ENCODE measurements around the gene CSF3. TPM values are rescaled to one million over a fixed set of nuclear protein-coding genes. Genes with fewer than 3 reads are reported as not detected.
A peak's percentile ranks its signal among the peaks of the same experiment; 100 is the strongest.

Gene CSF3
- total RNA-seq, 1 experiment from 2014 or later: not detected

- POLR2A ChIA-PET: no interaction called here
- peak overlapping the region; percentile 72; the same call in 1 of the 2 replicates for H3K27ac Mint-ChIP-seq
- CTCF ChIA-PET: interaction anchor here (1.0 to 5.0 kb wide), 12 partner anchors 10 to 95 kb away, joined by 3 to 128 read pairs (median 8); partner anchors contain the start of genes CSF3 and MED24
Measured at GRCh38 chr17:40028595-40028994, 13.4 kb downstream of the CSF3 start.

GRCh38 chr17:40031706-40032105, 16.5 kb downstream of the CSF3 start:
- Mint-ChIP-seq H3K27ac (no peak overlapping the region), H3K4me3 (no peak overlapping the region), H3K36me3 (peaks cover 34% of the 10 kb centered on the region), H3K9me3 (no peaks in the 10 kb centered on the region), H3K4me1 (peaks cover 7% of the 10 kb centered on the region), H3K27me3 (ENCODE audit: low read depth) (no peaks in the 10 kb centered on the region)
- no peak for DNase-seq (ENCODE audit: low spot score)
- ATAC-seq: no peak
- CTCF ChIA-PET: interaction anchor here (0.9 kb wide), 1 partner anchor 79 kb away, joined by 3 read pairs; no protein-coding TSS in a partner anchor
- TF ChIP-seq JAZF1 (CRISPR knock-in tag; IDR thresholded peaks at IDR 0.05) (no peak), RORB (CRISPR knock-in tag; IDR thresholded peaks at IDR 0.05) (no peak), PRDM15 (CRISPR knock-in tag; IDR thresholded peaks at IDR 0.05) (no peak), GABPB1 (CRISPR knock-in tag; IDR thresholded peaks at IDR 0.05) (no peak), TP53 (CRISPR knock-in tag; IDR thresholded peaks at IDR 0.05) (no peak)
- POLR2A ChIA-PET: no interaction called here

More at GRCh38 chr17:40028595-40028994, 13.4 kb downstream of the CSF3 start:
- Mint-ChIP-seq H3K4me1 (no peaks in the 10 kb centered on the region), H3K27me3 (ENCODE audit: low read depth) (no peaks in the 10 kb centered on the region), H3K9me3 (no peaks in the 10 kb centered on the region), H3K4me3 (no peak overlapping the region), H3K36me3 (peaks cover 53% of the 10 kb centered on the region)
- ATAC-seq (no peak), DNase-seq (ENCODE audit: low spot score) (no peak)
- TF ChIP-seq GABPB1 (CRISPR knock-in tag; IDR thresholded peaks at IDR 0.05): no peak
- TF ChIP-seq NR1H2 (CRISPR knock-in tag; IDR thresholded peaks at IDR 0.05): no peak
- no peak for TF ChIP-seq JAZF1 (CRISPR knock-in tag; IDR thresholded peaks at IDR 0.05)
- TF ChIP-seq TP53 (CRISPR knock-in tag; IDR thresholded peaks at IDR 0.05): no peak
- no peak for TF ChIP-seq ATF2 (CRISPR knock-in tag; IDR thresholded peaks at IDR 0.05; ENCODE audit: borderline replicate concordance, low read depth)
- TF ChIP-seq FOXJ3 (CRISPR knock-in tag; IDR thresholded peaks at IDR 0.05; ENCODE audit: borderline replicate concordance): no peak
- TF ChIP-seq USF1 (CRISPR knock-in tag; IDR thresholded peaks at IDR 0.05): no peak
- TF ChIP-seq E2F5 (CRISPR knock-in tag; IDR thresholded peaks at IDR 0.05): no peak
- TF ChIP-seq MXD4 (CRISPR knock-in tag; IDR thresholded peaks at IDR 0.05; ENCODE audit: borderline replicate concordance): no peak
- TF ChIP-seq ZSCAN18 (CRISPR knock-in tag; IDR thresholded peaks at IDR 0.05): no peak
- TF ChIP-seq JUN (CRISPR knock-in tag; IDR thresholded peaks at IDR 0.05): no peak
- TF ChIP-seq ATF6 (CRISPR knock-in tag; IDR thresholded peaks at IDR 0.05): no peak
- no peak for TF ChIP-seq ZNF671 (CRISPR knock-in tag; IDR thresholded peaks at IDR 0.05)
- TF ChIP-seq RELA (CRISPR knock-in tag; IDR thresholded peaks at IDR 0.05; ENCODE audit: borderline replicate concordance): no peak
- TF ChIP-seq ATF1 (CRISPR knock-in tag; IDR thresholded peaks at IDR 0.05): no peak
- no peak for TF ChIP-seq ZMAT4 (CRISPR knock-in tag; IDR thresholded peaks at IDR 0.05)
